GM19035 (cell line): ENCODE data around the gene KRT7.

Experiments used
- ATAC-seq: cut with Tn5 transposase; IDR thresholded peaks from one replicate; pipeline ENCODE4 v1.9.1; 2021; ENCODE audit not compliant: unreplicated experiment

Gene KRT7

GRCh38 chr12:52211716-52212585, 21.1 kb upstream of the KRT7 start:
- no peak for ATAC-seq

GRCh38 chr12:52212701-52213563, 20.1 kb upstream of the KRT7 start:
- no peak for ATAC-seq

- ATAC-seq: no peak
Observed at GRCh38 chr12:52213564-52214420, 19.3 kb upstream of the KRT7 start.

GRCh38 chr12:52214421-52214802, 18.6 kb upstream of the KRT7 start:
- no peak for ATAC-seq

- ATAC-seq: no peak
Observed at GRCh38 chr12:52215587-52216031, 17.4 kb upstream of the KRT7 start.

GRCh38 chr12:52216100-52216499, 16.9 kb upstream of the KRT7 start:
- ATAC-seq: no peak

- ATAC-seq: no peak
Observed at GRCh38 chr12:52216807-52217206, 16.2 kb upstream of the KRT7 start.

- no peak for ATAC-seq
Observed at GRCh38 chr12:52217223-52217622, 15.8 kb upstream of the KRT7 start.

- no peak for ATAC-seq
Observed at GRCh38 chr12:52218001-52218400, 15.0 kb upstream of the KRT7 start.

GRCh38 chr12:52220477-52220876, 12.6 kb upstream of the KRT7 start:
- no peak for ATAC-seq

GRCh38 chr12:52221070-52221781, 11.8 kb upstream of the KRT7 start:
- ATAC-seq: no peak

- ATAC-seq: no peak
Observed at GRCh38 chr12:52221912-52222457, 11.1 kb upstream of the KRT7 start.

- no peak for ATAC-seq
Observed at GRCh38 chr12:52222692-52223091, 10.4 kb upstream of the KRT7 start.

- ATAC-seq: no peak
Observed at GRCh38 chr12:52223406-52224039, 9.5 kb upstream of the KRT7 start.

GRCh38 chr12:52224151-52224550, 8.9 kb upstream of the KRT7 start:
- no peak for ATAC-seq

- ATAC-seq: no peak
Observed at GRCh38 chr12:52225752-52226151, 7.3 kb upstream of the KRT7 start.

GRCh38 chr12:52226446-52226845, 6.6 kb upstream of the KRT7 start:
- no peak for ATAC-seq

- ATAC-seq: no peak
Observed at GRCh38 chr12:52227606-52228166, 5.4 kb upstream of the KRT7 start.

GRCh38 chr12:52228366-52228765, 4.7 kb upstream of the KRT7 start:
- ATAC-seq: no peak
